ENCODE measurements around the gene VSNL1.

VSNL1 gene

GRCh38 chr2:17637131-17637906 lies 96.8 kb downstream of the VSNL1 start:
- H3K4me1 ChIP-seq (ENCODE audit: control insufficient read depth in 2 of 2, insufficient read depth in 2 of 2, low read length in 2 of 2): no peaks in the 10 kb centered on the region
- H3K4me3 ChIP-seq (ENCODE audit: low read length in 2 of 2): no peak overlapping the region
- no peak overlapping the region for H3K27ac ChIP-seq (ENCODE audit: low read depth in 2 of 2, low read length in 2 of 2)
- no peaks in the 10 kb centered on the region for H3K27me3 ChIP-seq (ENCODE audit: control insufficient read depth in 2 of 2, insufficient read depth in 2 of 2, low read length in 2 of 2)
- no peaks in the 10 kb centered on the region for H3K36me3 ChIP-seq (ENCODE audit: control insufficient read depth in 2 of 2, insufficient read depth in 2 of 2, low read length in 2 of 2)
- no peak overlapping the region for H3K9ac ChIP-seq (ENCODE audit: low read depth in 1 of 2, low read length in 2 of 2)
- H3K9me3 ChIP-seq (ENCODE audit: control insufficient read depth in 2 of 2, low read length in 2 of 2): no peaks in the 10 kb centered on the region

GRCh38 chr2:17638196-17638743 lies 97.8 kb downstream of the VSNL1 start:
- H3K4me1 ChIP-seq (ENCODE audit: control insufficient read depth in 2 of 2, insufficient read depth in 2 of 2, low read length in 2 of 2): no peaks in the 10 kb centered on the region
- no peak overlapping the region for H3K27ac ChIP-seq (ENCODE audit: low read depth in 2 of 2, low read length in 2 of 2)
- no peak overlapping the region for H3K4me3 ChIP-seq (ENCODE audit: low read length in 2 of 2)
- H3K27me3 ChIP-seq (ENCODE audit: control insufficient read depth in 2 of 2, insufficient read depth in 2 of 2, low read length in 2 of 2): no peaks in the 10 kb centered on the region
- H3K9ac ChIP-seq (ENCODE audit: low read depth in 1 of 2, low read length in 2 of 2): no peak overlapping the region
- no peaks in the 10 kb centered on the region for H3K36me3 ChIP-seq (ENCODE audit: control insufficient read depth in 2 of 2, insufficient read depth in 2 of 2, low read length in 2 of 2)
- H3K9me3 ChIP-seq (ENCODE audit: control insufficient read depth in 2 of 2, low read length in 2 of 2): no peaks in the 10 kb centered on the region

GRCh38 chr2:17640406-17640805 lies 99.9 kb downstream of the VSNL1 start:
- peaks cover 0 to 3% of the 10 kb centered on the region in 2 donors for H3K4me1 ChIP-seq (ENCODE audit: control insufficient read depth in 2 of 2, insufficient read depth in 2 of 2, low read length in 2 of 2)
- no peaks in the 10 kb centered on the region for H3K9me3 ChIP-seq (ENCODE audit: control insufficient read depth in 2 of 2, low read length in 2 of 2)
- H3K27me3 ChIP-seq (ENCODE audit: control insufficient read depth in 2 of 2, insufficient read depth in 2 of 2, low read length in 2 of 2): no peaks in the 10 kb centered on the region
- H3K36me3 ChIP-seq (ENCODE audit: control insufficient read depth in 2 of 2, insufficient read depth in 2 of 2, low read length in 2 of 2): no peaks in the 10 kb centered on the region
- no peak overlapping the region for H3K9ac ChIP-seq (ENCODE audit: low read depth in 1 of 2, low read length in 2 of 2)
- no peak overlapping the region for H3K4me3 ChIP-seq (ENCODE audit: low read length in 2 of 2)
- H3K27ac ChIP-seq (ENCODE audit: low read depth in 2 of 2, low read length in 2 of 2): no peak overlapping the region

- Histone ChIP-seq H3K27ac (ENCODE audit: low read depth in 2 of 2, low read length in 2 of 2) (no peak overlapping the region), H3K4me1 (ENCODE audit: control insufficient read depth in 2 of 2, insufficient read depth in 2 of 2, low read length in 2 of 2) (peaks cover 0 to 21% of the 10 kb centered on the region in 2 donors), H3K36me3 (ENCODE audit: control insufficient read depth in 2 of 2, insufficient read depth in 2 of 2, low read length in 2 of 2) (no peaks in the 10 kb centered on the region), H3K9me3 (ENCODE audit: control insufficient read depth in 2 of 2, low read length in 2 of 2) (no peaks in the 10 kb centered on the region), H3K27me3 (ENCODE audit: control insufficient read depth in 2 of 2, insufficient read depth in 2 of 2, low read length in 2 of 2) (no peaks in the 10 kb centered on the region), H3K4me3 (ENCODE audit: low read length in 2 of 2) (no peak overlapping the region), H3K9ac (ENCODE audit: low read depth in 1 of 2, low read length in 2 of 2) (no peak overlapping the region)
Observed at GRCh38 chr2:17643031-17643615, 102.6 kb downstream of the VSNL1 start.

GRCh38 chr2:17644997-17645720 lies 104.7 kb downstream of the VSNL1 start:
- Histone ChIP-seq H3K27ac (ENCODE audit: low read depth in 2 of 2, low read length in 2 of 2) (no peak overlapping the region), H3K27me3 (ENCODE audit: control insufficient read depth in 2 of 2, insufficient read depth in 2 of 2, low read length in 2 of 2) (no peaks in the 10 kb centered on the region), H3K9me3 (ENCODE audit: control insufficient read depth in 2 of 2, low read length in 2 of 2) (no peaks in the 10 kb centered on the region), H3K4me3 (ENCODE audit: low read length in 2 of 2) (no peak overlapping the region), H3K36me3 (ENCODE audit: control insufficient read depth in 2 of 2, insufficient read depth in 2 of 2, low read length in 2 of 2) (no peaks in the 10 kb centered on the region), H3K9ac (ENCODE audit: low read depth in 1 of 2, low read length in 2 of 2) (no peak overlapping the region), H3K4me1 (ENCODE audit: control insufficient read depth in 2 of 2, insufficient read depth in 2 of 2, low read length in 2 of 2) (peaks cover 0 to 24% of the 10 kb centered on the region in 2 donors)

- Histone ChIP-seq H3K9ac (ENCODE audit: low read depth in 1 of 2, low read length in 2 of 2) (peak overlapping the region in 1 of 2 donors; percentile 3), H3K27me3 (ENCODE audit: control insufficient read depth in 2 of 2, insufficient read depth in 2 of 2, low read length in 2 of 2) (no peaks in the 10 kb centered on the region), H3K9me3 (ENCODE audit: control insufficient read depth in 2 of 2, low read length in 2 of 2) (no peaks in the 10 kb centered on the region), H3K4me1 (ENCODE audit: control insufficient read depth in 2 of 2, insufficient read depth in 2 of 2, low read length in 2 of 2) (peaks cover 0 to 24% of the 10 kb centered on the region in 2 donors), H3K4me3 (ENCODE audit: low read length in 2 of 2) (no peak overlapping the region), H3K36me3 (ENCODE audit: control insufficient read depth in 2 of 2, insufficient read depth in 2 of 2, low read length in 2 of 2) (no peaks in the 10 kb centered on the region), H3K27ac (ENCODE audit: low read depth in 2 of 2, low read length in 2 of 2) (peak overlapping the region; percentile 43 to 66)
Observed at GRCh38 chr2:17646081-17646554, 105.6 kb downstream of the VSNL1 start.

GRCh38 chr2:17646838-17647701 lies 106.6 kb downstream of the VSNL1 start:
- H3K27me3 ChIP-seq (ENCODE audit: control insufficient read depth in 2 of 2, insufficient read depth in 2 of 2, low read length in 2 of 2): no peaks in the 10 kb centered on the region
- no peaks in the 10 kb centered on the region for H3K36me3 ChIP-seq (ENCODE audit: control insufficient read depth in 2 of 2, insufficient read depth in 2 of 2, low read length in 2 of 2)
- H3K27ac ChIP-seq (ENCODE audit: low read depth in 2 of 2, low read length in 2 of 2): peak overlapping the region; percentile 62 to 66
- peak overlapping the region in 1 of 2 donors; percentile 8 for H3K9ac ChIP-seq (ENCODE audit: low read depth in 1 of 2, low read length in 2 of 2)
- H3K9me3 ChIP-seq (ENCODE audit: control insufficient read depth in 2 of 2, low read length in 2 of 2): no peaks in the 10 kb centered on the region
- peak overlapping the region in 1 of 2 donors; percentile 23 for H3K4me3 ChIP-seq (ENCODE audit: low read length in 2 of 2)
- H3K4me1 ChIP-seq (ENCODE audit: control insufficient read depth in 2 of 2, insufficient read depth in 2 of 2, low read length in 2 of 2): peaks cover 0 to 24% of the 10 kb centered on the region in 2 donors

- Histone ChIP-seq H3K27me3 (ENCODE audit: control insufficient read depth in 2 of 2, insufficient read depth in 2 of 2, low read length in 2 of 2) (no peaks in the 10 kb centered on the region), H3K4me3 (ENCODE audit: low read length in 2 of 2) (no peak overlapping the region), H3K9me3 (ENCODE audit: control insufficient read depth in 2 of 2, low read length in 2 of 2) (no peaks in the 10 kb centered on the region), H3K4me1 (ENCODE audit: control insufficient read depth in 2 of 2, insufficient read depth in 2 of 2, low read length in 2 of 2) (peaks cover 0 to 24% of the 10 kb centered on the region in 2 donors), H3K27ac (ENCODE audit: low read depth in 2 of 2, low read length in 2 of 2) (peak overlapping the region; percentile 44 to 53), H3K9ac (ENCODE audit: low read depth in 1 of 2, low read length in 2 of 2) (no peak overlapping the region), H3K36me3 (ENCODE audit: control insufficient read depth in 2 of 2, insufficient read depth in 2 of 2, low read length in 2 of 2) (peaks cover 0 to 3% of the 10 kb centered on the region in 2 donors)
Observed at GRCh38 chr2:17648581-17648980, 108.1 kb downstream of the VSNL1 start.

GRCh38 chr2:17649026-17649425 lies 108.5 kb downstream of the VSNL1 start:
- Histone ChIP-seq H3K27me3 (ENCODE audit: control insufficient read depth in 2 of 2, insufficient read depth in 2 of 2, low read length in 2 of 2) (no peaks in the 10 kb centered on the region), H3K4me3 (ENCODE audit: low read length in 2 of 2) (no peak overlapping the region), H3K4me1 (ENCODE audit: control insufficient read depth in 2 of 2, insufficient read depth in 2 of 2, low read length in 2 of 2) (peaks cover 0 to 24% of the 10 kb centered on the region in 2 donors), H3K9ac (ENCODE audit: low read depth in 1 of 2, low read length in 2 of 2) (no peak overlapping the region), H3K9me3 (ENCODE audit: control insufficient read depth in 2 of 2, low read length in 2 of 2) (no peaks in the 10 kb centered on the region), H3K27ac (ENCODE audit: low read depth in 2 of 2, low read length in 2 of 2) (peak overlapping the region; percentile 44 to 53), H3K36me3 (ENCODE audit: control insufficient read depth in 2 of 2, insufficient read depth in 2 of 2, low read length in 2 of 2) (peaks cover 0 to 3% of the 10 kb centered on the region in 2 donors)
